DOHH2 (cell line): ENCODE results near the gene TACR2.

Source experiments
- H3F3A ChIP-seq: fragments of 200-600 bp; sonication (generic), shearing (Covaris generic); 2 replicates; pipeline ENCODE4 v1.6.0; 2016; ENCODE audit warnings: antibody characterized with exemption, mild to moderate bottlenecking; ENCODE audit not compliant: control insufficient read depth, insufficient read depth
- H3K27ac ChIP-seq: fragments of 200-600 bp; sonication (generic); 2 replicates; pipeline ENCODE4 v1.5.1; 2014; ENCODE audit warnings: low read depth, mild to moderate bottlenecking, low read length, moderate library complexity
- H3K27me3 ChIP-seq: fragments of 200-600 bp; sonication (generic); 2 replicates; pipeline ENCODE4 v1.6.1; 2014; ENCODE audit warnings: mild to moderate bottlenecking, low read length, mixed read lengths; ENCODE audit not compliant: control insufficient read depth
- H3K36me3 ChIP-seq: fragments of 200-600 bp; sonication (generic); 2 replicates; pipeline ENCODE4 v1.6.1; 2014; ENCODE audit warnings: mild to moderate bottlenecking, low read length, moderate library complexity, mixed read lengths; ENCODE audit not compliant: control insufficient read depth
- H3K4me1 ChIP-seq: fragments of 200-600 bp; sonication (generic); 2 replicates; pipeline ENCODE4 v1.6.1; 2014; ENCODE audit warnings: mild to moderate bottlenecking, low read length, mixed read lengths; ENCODE audit not compliant: control insufficient read depth
- H3K4me2 ChIP-seq: fragments of 200-600 bp; sonication (generic); 2 replicates; pipeline ENCODE4 v1.6.0; 2014; ENCODE audit warnings: mild to moderate bottlenecking, low read length, moderate library complexity
- H3K4me3 ChIP-seq: fragments of 200-600 bp; sonication (generic); 2 replicates; pipeline ENCODE4 v1.5.1; 2014; ENCODE audit warnings: mild to moderate bottlenecking, low read length, mixed read lengths
- H3K79me2 ChIP-seq: fragments of 200-600 bp; sonication (generic); 2 replicates; pipeline ENCODE4 v1.6.1; 2014; ENCODE audit warnings: mild to moderate bottlenecking, low read length, mixed read lengths; ENCODE audit not compliant: control insufficient read depth
- H3K9me2 ChIP-seq: fragments of 200-600 bp; sonication (generic); replicated peaks from 2 replicates; pipeline ENCODE4 v1.6.1; 2014; ENCODE audit warnings: mild to moderate bottlenecking, low read length, mixed read lengths; ENCODE audit not compliant: control insufficient read depth
- H3K9me3 ChIP-seq: fragments of 200-600 bp; sonication (generic); 2 replicates; pipeline ENCODE4 v1.6.1; 2014; ENCODE audit warnings: antibody characterized with exemption, low read length, mixed read lengths; ENCODE audit not compliant: control insufficient read depth, insufficient read depth
- H4K20me1 ChIP-seq: fragments of 200-600 bp; sonication (generic); 2 replicates; pipeline ENCODE4 v1.6.0; 2014; ENCODE audit warnings: low read depth, mild to moderate bottlenecking, antibody characterized with exemption, low read length, moderate library complexity; ENCODE audit not compliant: control insufficient read depth, insufficient read depth
- EZH2phosphoT487 ChIP-seq: fragments of 200-600 bp; sonication (generic); IDR thresholded peaks from 2 replicates; pipeline ENCODE4 v1.6.1; 2017; ENCODE audit warnings: borderline replicate concordance, mild to moderate bottlenecking, antibody characterized with exemption, low read length, moderate library complexity, mixed read lengths
- TF ChIP-seq, protein P1 (sequence below): fragments of 200-600 bp; sonication (generic); IDR thresholded peaks from one replicate; pipeline ENCODE4 v1.5.1; 2014; ENCODE audit warnings: antibody characterized with exemption, mild to moderate bottlenecking, low read depth, low read length; ENCODE audit not compliant: poor library complexity, severe bottlenecking

Gene TACR2

GRCh38 chr10:69404786-69405185 is 11.9 kb downstream of the TACR2 start:
- no peaks in the 10 kb centered on the region for H3F3A ChIP-seq
- no peaks in the 10 kb centered on the region for H3K27me3 ChIP-seq
- peaks cover 17% of the 10 kb centered on the region; the same call in 1 of the 2 replicates for H3K36me3 ChIP-seq
- H3K4me2 ChIP-seq = no peak overlapping the region
- TF ChIP-seq, protein P1, sequence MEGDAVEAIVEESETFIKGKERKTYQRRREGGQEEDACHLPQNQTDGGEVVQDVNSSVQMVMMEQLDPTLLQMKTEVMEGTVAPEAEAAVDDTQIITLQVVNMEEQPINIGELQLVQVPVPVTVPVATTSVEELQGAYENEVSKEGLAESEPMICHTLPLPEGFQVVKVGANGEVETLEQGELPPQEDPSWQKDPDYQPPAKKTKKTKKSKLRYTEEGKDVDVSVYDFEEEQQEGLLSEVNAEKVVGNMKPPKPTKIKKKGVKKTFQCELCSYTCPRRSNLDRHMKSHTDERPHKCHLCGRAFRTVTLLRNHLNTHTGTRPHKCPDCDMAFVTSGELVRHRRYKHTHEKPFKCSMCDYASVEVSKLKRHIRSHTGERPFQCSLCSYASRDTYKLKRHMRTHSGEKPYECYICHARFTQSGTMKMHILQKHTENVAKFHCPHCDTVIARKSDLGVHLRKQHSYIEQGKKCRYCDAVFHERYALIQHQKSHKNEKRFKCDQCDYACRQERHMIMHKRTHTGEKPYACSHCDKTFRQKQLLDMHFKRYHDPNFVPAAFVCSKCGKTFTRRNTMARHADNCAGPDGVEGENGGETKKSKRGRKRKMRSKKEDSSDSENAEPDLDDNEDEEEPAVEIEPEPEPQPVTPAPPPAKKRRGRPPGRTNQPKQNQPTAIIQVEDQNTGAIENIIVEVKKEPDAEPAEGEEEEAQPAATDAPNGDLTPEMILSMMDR = no peak
- no peak for TF ChIP-seq EZH2phosphoT487
- H3K9me2 ChIP-seq = no peaks in the 10 kb centered on the region
- no peak overlapping the region for H3K4me3 ChIP-seq
- no peaks in the 10 kb centered on the region for H3K9me3 ChIP-seq
- no peaks in the 10 kb centered on the region for H4K20me1 ChIP-seq
- no peaks in the 10 kb centered on the region for H3K79me2 ChIP-seq
- H3K27ac ChIP-seq = no peak overlapping the region
- H3K4me1 ChIP-seq = peaks cover 17% of the 10 kb centered on the region

- H3K4me2 ChIP-seq = no peak overlapping the region
- peaks cover 8% of the 10 kb centered on the region for H3K4me1 ChIP-seq
- no peak overlapping the region for H3K27ac ChIP-seq
- H3K9me3 ChIP-seq = no peaks in the 10 kb centered on the region
- TF ChIP-seq EZH2phosphoT487 = no peak
- TF ChIP-seq, protein P1 = no peak
- H3K4me3 ChIP-seq = no peak overlapping the region
- H3K79me2 ChIP-seq = no peaks in the 10 kb centered on the region
- H3F3A ChIP-seq = no peaks in the 10 kb centered on the region
- H3K36me3 ChIP-seq = peaks cover 19% of the 10 kb centered on the region; the same call in 1 of the 2 replicates
- H3K27me3 ChIP-seq = no peaks in the 10 kb centered on the region
- no peaks in the 10 kb centered on the region for H3K9me2 ChIP-seq
- H4K20me1 ChIP-seq = no peaks in the 10 kb centered on the region
Measured at GRCh38 chr10:69403519-69403918, 13.2 kb downstream of the TACR2 start.

DNA sequence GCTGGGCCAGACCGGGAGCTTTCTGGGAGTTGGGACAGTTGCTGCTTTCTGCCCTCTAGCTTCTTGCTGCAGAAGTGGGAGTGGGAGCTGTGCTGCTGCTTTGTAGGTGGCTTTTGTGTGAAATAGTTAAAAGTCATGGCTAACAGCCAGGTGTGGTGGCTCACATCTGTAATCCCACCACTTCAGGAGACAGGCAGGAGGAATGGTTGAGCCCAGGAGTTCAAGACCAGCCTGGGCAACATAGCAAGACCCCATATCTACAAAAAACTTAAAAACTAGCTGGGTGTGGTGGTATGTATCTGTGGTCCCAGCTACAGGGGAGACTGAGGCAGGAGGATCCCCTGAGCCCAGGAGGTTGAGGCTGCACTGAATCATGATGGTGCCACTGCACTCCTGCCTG is 13.7 kb downstream of the TACR2 start:
- no peak overlapping the region for H3K4me3 ChIP-seq
- no peaks in the 10 kb centered on the region for H3F3A ChIP-seq
- TF ChIP-seq, protein P1 = no peak
- no peak for TF ChIP-seq EZH2phosphoT487
- H3K9me2 ChIP-seq = no peaks in the 10 kb centered on the region
- H3K79me2 ChIP-seq = no peaks in the 10 kb centered on the region
- no peaks in the 10 kb centered on the region for H3K27me3 ChIP-seq
- no peak overlapping the region for H3K4me2 ChIP-seq
- H3K4me1 ChIP-seq = peaks cover 4% of the 10 kb centered on the region
- H4K20me1 ChIP-seq = no peaks in the 10 kb centered on the region
- peaks cover 23% of the 10 kb centered on the region for H3K36me3 ChIP-seq
- H3K27ac ChIP-seq = no peak overlapping the region
- H3K9me3 ChIP-seq = no peaks in the 10 kb centered on the region
